ENCODE results near the gene CBLC. TPM values are rescaled to one million over a fixed set of nuclear protein-coding genes. Genes with fewer than 3 reads are reported as not detected.

CBLC gene
- total RNA-seq, 8 experiments from 2014 or later, result not detected

DNA sequence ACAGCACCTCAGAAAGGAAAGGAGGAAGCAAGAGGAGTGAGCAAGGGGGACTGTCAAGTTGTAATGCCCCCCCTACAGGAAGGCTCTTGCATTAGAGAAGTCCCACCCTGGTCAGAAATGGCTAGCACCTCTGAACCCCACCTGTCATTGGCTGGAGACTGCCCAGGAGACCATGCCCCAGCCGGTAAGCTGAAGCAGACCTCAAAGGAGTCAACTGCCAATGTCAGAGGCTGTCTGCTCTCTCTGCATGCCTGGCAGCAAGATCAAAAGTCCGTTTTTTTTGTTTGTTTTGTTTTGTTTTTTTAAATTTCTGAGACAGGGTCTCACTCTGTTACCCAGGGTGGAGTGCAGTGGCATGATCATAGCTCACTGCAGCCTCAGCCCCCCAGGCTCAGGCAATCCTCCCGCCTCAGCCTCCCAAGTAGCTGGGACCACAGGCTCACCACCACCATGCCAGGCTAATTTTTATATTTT lies 37.3 kb upstream of the CBLC start:
- H3K4me3 ChIP-seq, result no peak overlapping the region
- H3K27ac ChIP-seq, result no peak overlapping the region
- H3K4me1 ChIP-seq (replicated peaks in 1 of 2), result peaks cover 3 to 8% of the 10 kb centered on the region in 2 donors
- ATAC-seq (replicated peaks in 6 of 8), result no peak
- 0 to 100% (median 68%) methylated on average over 1 to 3 of the region's 3 CpGs; no CpG with 5 or more reads in 5 of the 10 experiments for WGBS, 10 experiments
- in situ Hi-C loops (cut with MboI; ENCODE audit: low pct_unique_long_range_greater_than_20kb in 2 of 9, low sequenced_read_pairs in 9 of 9, unreplicated experiment in 9 of 9), result no loop called here

DNA sequence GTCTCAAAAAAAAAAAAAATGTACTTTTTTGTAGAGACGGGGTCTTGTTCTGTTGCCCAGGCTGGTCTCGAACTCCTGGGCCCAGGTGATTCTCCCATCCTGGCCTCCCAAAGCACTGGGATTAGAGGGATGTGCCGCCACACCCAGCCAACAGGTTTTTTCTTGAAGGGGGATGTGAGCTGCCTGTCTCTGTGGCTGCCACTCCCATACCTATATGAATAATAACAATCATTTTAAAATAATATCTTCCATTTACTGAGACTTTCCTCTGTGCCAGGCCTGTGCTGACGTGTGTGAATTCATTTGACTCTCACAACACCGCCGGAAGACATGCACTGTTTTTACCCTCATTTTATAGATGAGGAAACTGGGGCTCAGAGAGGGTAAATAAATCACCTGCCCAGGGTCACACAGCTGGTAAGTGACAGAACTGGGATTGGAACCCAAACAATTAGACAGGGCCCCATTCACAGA lies 36.4 kb upstream of the CBLC start:
- Histone ChIP-seq H3K4me1 (replicated peaks in 1 of 2) (peaks cover 3 to 8% of the 10 kb centered on the region in 2 donors), H3K27ac (no peak overlapping the region), H3K4me3 (no peak overlapping the region)
- ATAC-seq (replicated peaks in 6 of 8), result no peak
- in situ Hi-C loops (cut with MboI; ENCODE audit: low pct_unique_long_range_greater_than_20kb in 2 of 9, low sequenced_read_pairs in 9 of 9, unreplicated experiment in 9 of 9), result no loop called here
- 33 to 100% (median 83%) methylated on average over 1 to 6 of the region's 6 CpGs; no CpG with 5 or more reads in 5 of the 10 experiments for WGBS, 10 experiments

DNA sequence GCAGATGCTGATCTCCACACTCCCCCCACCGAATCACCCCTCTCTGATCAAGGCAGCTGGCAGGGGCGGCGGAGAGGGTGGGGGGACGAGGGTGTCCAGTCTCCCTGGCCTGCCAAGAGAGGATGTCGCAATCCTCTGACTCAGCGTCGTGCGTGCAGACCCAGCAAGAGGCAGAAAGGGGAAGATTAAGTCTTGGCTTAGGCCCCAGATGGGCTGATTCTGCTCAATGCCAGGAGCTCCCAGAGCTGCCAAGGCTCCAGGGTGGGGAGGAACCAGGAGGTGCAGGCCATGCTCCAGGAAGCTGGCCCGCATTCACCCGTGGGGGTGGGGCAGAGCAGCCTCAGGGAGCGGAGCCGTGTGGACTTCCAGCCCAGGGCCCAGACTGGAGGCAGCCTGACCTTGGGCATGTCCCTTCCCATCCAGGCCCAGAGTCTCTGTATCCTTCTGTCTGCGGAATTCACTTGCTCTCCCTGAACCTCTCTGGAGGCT lies 35.8 kb upstream of the CBLC start:
- no peak overlapping the region for H3K4me3 ChIP-seq
- in situ Hi-C loops (cut with MboI; ENCODE audit: low pct_unique_long_range_greater_than_20kb in 2 of 9, low sequenced_read_pairs in 9 of 9, unreplicated experiment in 9 of 9), result no loop called here
- H3K4me1 ChIP-seq (replicated peaks in 1 of 2), result peaks cover 3 to 10% of the 10 kb centered on the region in 2 donors
- peak overlapping the region in 1 of 2 donors; percentile 27 for H3K27ac ChIP-seq
- peak; percentile 71 to 96 (median 91) for ATAC-seq (replicated peaks in 6 of 8)
- WGBS, 10 experiments, result 0 to 100% methylated on average over 1 of the region's 13 CpGs; no CpG with 5 or more reads in 8 of the 10 experiments

DNA sequence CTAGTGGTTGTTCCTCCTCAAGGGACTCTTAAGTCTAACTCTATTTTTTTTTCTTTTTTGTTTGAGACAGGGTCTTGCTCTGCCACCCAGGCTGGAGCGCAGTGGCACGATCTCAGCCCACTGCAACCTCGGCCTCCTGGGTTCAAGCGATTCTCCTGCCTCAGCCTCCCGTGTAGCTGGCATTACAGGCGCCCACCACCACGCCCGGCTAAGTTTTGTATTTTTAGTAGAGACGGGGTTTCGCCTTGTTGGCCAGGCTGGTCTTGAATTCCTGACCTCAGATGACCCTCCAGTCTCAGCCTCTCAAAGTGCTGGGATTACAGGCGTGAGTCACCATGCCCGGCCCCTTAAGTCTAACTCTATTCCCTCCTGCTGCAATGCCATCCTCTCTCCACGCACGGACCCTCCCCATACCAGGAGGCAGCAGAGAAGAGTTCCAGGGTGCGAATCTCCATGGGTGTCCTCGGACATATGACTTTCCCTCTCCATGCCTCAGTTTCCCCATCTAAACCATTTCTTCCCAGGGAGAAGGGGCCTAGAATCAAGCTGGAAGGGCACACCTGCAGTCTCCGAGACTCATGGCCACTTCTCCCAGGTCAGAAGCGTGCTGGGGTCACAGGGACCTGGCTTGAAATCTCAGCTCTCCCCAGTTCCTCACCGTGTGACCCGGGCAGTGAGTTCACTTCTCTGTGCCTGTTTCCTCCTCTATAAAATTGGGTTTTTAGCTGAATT lies 35.2 kb upstream of the CBLC start:
- 13 to 100% (median 86%) methylated on average over 1 to 11 of the region's 20 CpGs; no CpG with 5 or more reads in 2 of the 10 experiments for WGBS, 10 experiments
- in situ Hi-C loops (cut with MboI; ENCODE audit: low pct_unique_long_range_greater_than_20kb in 2 of 9, low sequenced_read_pairs in 9 of 9, unreplicated experiment in 9 of 9), result no loop called here
- H3K4me1 ChIP-seq (replicated peaks in 1 of 2), result peaks cover 3 to 13% of the 10 kb centered on the region in 2 donors
- H3K27ac ChIP-seq, result peak overlapping the region in 1 of 2 donors; percentile 27
- ATAC-seq (replicated peaks in 6 of 8), result no peak
- no peak overlapping the region for H3K4me3 ChIP-seq

DNA sequence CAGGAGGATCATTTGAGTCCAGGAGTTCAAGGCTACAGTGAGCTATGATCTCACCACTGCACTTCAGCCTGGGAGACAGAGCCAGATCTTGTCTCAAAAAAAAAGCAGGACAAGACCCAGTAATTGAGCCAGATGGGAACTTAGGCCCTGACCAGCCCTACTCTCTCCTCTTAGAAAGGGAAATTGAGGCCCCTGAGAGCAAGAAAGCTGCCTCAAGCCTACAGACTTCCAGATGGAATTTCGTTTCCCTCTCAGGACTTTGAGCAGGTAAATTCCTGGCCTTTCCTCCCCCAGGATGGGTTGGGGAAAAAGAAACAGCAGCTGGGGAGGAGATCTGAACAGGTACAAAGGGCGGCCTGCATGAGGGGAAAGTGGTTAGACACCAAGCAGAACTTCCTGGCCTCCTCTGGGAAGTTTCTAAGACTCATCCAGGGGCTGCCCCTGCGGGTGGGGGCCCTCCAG lies 32.8 kb upstream of the CBLC start:
- Histone ChIP-seq H3K27ac (no peak overlapping the region), H3K4me1 (replicated peaks in 1 of 2) (peaks cover 3 to 13% of the 10 kb centered on the region in 2 donors), H3K4me3 (no peak overlapping the region)
- ATAC-seq (replicated peaks in 6 of 8), result no peak
- WGBS, 10 experiments, result 80 to 100% (median 88%) methylated on average over 1 of the region's 3 CpGs; no CpG with 5 or more reads in 7 of the 10 experiments
- in situ Hi-C loops (cut with MboI; ENCODE audit: low pct_unique_long_range_greater_than_20kb in 2 of 9, low sequenced_read_pairs in 9 of 9, unreplicated experiment in 9 of 9), result no loop called here

DNA sequence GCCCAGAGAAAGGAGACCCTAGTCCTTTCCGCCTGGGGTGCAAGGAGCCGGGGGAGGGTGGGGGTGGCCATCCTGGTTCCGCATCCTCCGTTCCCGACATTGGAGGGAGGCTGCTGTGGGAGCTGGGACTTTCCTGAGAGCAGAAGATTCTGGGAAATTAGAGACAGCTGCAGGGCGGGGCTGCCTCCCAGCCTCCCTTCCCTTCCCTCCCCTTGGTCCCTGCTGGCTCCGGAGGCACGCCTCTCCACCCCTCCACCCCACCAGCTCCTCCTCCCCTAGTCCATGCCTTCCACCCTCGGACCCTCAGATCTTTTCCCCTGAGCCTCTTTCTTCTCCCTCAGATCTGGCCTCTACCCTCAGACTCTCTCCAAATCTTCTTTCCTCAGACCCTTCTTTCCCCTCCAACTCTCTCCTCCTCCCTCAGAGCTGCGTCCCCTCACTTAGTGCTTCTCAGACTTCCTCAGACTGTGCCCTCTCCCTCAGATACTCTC lies 32.3 kb upstream of the CBLC start:
- Histone ChIP-seq H3K4me1 (replicated peaks in 1 of 2) (peaks cover 3 to 13% of the 10 kb centered on the region in 2 donors), H3K27ac (no peak overlapping the region), H3K4me3 (no peak overlapping the region)
- peak in 4 of 8 experiments; percentile 8 to 38 (median 14) for ATAC-seq (replicated peaks in 6 of 8)
- in situ Hi-C loops (cut with MboI; ENCODE audit: low pct_unique_long_range_greater_than_20kb in 2 of 9, low sequenced_read_pairs in 9 of 9, unreplicated experiment in 9 of 9), result no loop called here
- 20 to 83% (median 37%) methylated on average over 1 of the region's 10 CpGs; no CpG with 5 or more reads in 4 of the 10 experiments for WGBS, 10 experiments

DNA sequence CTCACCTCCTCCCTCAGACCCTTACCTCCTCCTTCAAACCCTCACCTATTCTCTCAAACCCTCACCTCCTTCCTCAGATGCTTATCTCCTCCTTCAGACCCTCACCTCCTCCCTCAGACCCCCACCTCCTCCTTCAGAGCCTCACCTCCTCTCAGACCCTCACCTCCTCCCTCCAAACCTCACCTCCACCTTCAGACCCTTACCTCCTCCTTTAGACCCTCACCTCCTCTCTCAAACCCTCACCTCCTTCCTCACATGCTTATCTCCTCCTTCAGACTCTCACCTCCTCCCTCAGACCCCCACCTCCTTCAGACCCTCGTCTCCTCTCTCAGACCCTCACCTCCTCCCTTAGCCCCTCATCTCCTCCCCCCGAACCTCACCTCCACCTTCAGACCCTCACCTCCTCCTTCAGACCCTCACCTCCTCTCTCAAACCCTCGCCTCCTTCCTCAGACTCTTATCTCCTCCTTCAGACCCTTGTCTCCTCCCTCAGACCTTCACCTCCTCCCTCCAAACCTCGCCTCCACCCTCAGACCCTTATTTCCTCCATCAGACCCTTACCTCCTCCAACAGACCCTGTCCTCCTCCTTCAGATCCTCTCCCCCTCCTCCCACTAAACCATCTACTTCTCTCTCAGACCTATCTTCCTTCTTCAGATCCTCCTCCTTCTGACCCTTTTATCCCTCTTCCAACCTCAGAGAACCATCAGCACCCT lies 31.6 kb upstream of the CBLC start:
- ATAC-seq (replicated peaks in 6 of 8), result no peak
- H3K27ac ChIP-seq, result no peak overlapping the region
- peaks cover 3 to 13% of the 10 kb centered on the region in 2 donors for H3K4me1 ChIP-seq (replicated peaks in 1 of 2)
- WGBS, 10 experiments, result 0 to 61% (median 55%) methylated on average over 1 to 3 of the region's 4 CpGs; no CpG with 5 or more reads in 2 of the 10 experiments
- in situ Hi-C loops (cut with MboI; ENCODE audit: low pct_unique_long_range_greater_than_20kb in 2 of 9, low sequenced_read_pairs in 9 of 9, unreplicated experiment in 9 of 9), result no loop called here
- no peak overlapping the region for H3K4me3 ChIP-seq

DNA sequence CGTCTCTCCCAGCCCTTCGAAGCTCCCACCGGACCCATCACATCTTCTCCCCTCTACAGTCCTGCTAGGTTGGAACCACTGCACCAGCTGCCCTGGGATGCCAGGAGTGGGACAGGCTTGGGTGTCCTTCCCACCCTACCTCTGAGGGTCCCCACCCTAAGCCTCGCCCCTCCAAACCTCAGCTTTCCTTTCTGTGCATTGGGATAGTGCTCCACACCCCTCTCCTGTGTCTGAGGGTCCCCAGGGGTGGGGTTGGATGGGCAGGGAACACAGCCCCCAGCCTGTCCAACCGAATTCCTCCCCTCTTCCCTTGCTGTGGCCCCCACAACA lies 31.1 kb upstream of the CBLC start:
- Histone ChIP-seq H3K4me3 (no peak overlapping the region), H3K27ac (no peak overlapping the region), H3K4me1 (replicated peaks in 1 of 2) (peaks cover 3 to 13% of the 10 kb centered on the region in 2 donors)
- WGBS, 10 experiments, result 30 to 100% (median 82%) methylated on average over 1 to 3 of the region's 5 CpGs; no CpG with 5 or more reads in 4 of the 10 experiments
- ATAC-seq (replicated peaks in 6 of 8), result no peak
- in situ Hi-C loops (cut with MboI; ENCODE audit: low pct_unique_long_range_greater_than_20kb in 2 of 9, low sequenced_read_pairs in 9 of 9, unreplicated experiment in 9 of 9), result no loop called here

DNA sequence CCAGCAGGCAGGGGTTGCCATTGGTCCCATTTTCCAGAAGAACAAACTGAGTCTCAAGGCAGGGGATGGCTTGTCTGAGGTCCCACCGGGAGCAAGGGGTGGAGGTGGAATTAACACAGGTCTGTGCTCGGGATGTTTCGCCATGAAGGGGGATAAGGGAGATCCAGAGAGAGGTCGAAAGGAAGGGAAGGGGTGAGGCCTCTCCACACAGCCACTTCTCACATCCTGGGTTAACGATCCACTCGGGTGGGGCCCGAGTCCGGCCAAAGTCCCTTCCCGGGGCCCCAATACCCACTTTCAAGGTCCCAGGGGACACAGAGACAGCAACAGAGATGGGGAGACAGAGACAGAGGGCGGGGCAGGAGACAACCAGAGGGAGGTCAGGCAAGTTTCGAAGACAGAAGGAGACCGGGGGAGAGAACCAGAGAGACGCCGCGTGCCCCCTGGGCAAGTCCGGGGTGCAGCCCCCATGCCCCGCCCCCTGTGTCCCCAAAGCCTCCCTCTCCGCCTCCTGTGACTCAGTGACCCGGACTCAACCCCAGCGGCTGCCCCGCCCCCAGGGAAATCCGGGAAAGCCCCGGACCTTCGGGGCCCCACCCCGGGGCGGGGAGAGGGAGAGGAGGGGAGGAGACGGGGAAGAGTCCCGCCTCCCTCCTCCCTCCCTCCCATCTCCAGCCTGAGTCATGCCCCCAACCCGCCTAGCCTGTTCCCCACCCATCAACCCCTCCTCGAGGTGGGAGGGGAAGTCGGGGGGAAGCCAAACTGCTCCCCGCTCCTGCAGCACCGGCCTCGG lies 30.5 kb upstream of the CBLC start:
- peak overlapping the region; percentile 15 to 59 (median 46) for H3K4me3 ChIP-seq

DNA sequence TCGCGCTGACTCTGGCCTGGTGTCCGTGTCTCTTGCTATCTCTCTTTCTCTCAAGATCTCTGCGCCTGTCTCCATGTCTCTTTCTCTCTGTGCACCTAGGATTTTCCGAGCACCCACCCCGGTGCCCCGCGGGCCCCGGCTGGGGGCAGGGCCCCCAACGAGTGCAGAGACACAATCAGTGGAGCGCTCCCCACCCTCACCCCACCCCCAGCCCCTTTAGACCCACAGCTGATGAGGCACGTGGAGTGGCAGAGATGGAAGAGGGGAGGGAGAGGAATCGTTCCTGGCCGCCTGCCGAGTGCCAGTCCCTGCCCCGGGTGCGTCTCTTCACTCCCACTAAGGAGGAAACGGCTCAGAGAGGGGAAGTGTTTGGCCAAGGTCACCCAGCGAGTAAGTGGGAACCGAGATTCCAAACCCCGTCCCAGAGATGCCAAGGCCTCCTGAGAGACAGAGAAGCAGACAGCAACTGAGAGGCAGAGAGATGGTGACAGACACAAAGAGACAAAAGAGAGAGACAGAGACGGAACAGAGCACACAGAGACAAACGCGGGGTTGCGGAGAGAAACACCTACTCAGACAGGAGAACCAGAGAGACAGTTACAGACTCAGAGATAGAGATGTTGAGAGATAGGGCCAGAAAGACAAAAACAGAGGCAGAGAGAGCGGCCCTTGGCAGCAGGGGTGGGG lies 29.8 kb upstream of the CBLC start:
- peak; percentile 6 to 61 (median 50) for ATAC-seq (replicated peaks in 6 of 8)
- in situ Hi-C loops (cut with MboI; ENCODE audit: low pct_unique_long_range_greater_than_20kb in 2 of 9, low sequenced_read_pairs in 9 of 9, unreplicated experiment in 9 of 9), result no loop called here
- no peak overlapping the region for H3K27ac ChIP-seq
- H3K4me3 ChIP-seq, result peak overlapping the region; percentile 28 to 59 (median 46)
- H3K4me1 ChIP-seq (replicated peaks in 1 of 2), result peaks cover 0 to 7% of the 10 kb centered on the region in 2 donors
- WGBS, 10 experiments, result 0 to 2% (median 0%) methylated on average over 2 to 7 of the region's 26 CpGs; no CpG with 5 or more reads in 7 of the 10 experiments

More for the DNA sequence above, 30.5 kb upstream of the CBLC start:
- in situ Hi-C loops (cut with MboI; ENCODE audit: low pct_unique_long_range_greater_than_20kb in 2 of 9, low sequenced_read_pairs in 9 of 9, unreplicated experiment in 9 of 9), result no loop called here
- Histone ChIP-seq H3K4me1 (replicated peaks in 1 of 2) (peaks cover under 1 to 8% of the 10 kb centered on the region in 2 donors), H3K27ac (no peak overlapping the region)
- 13 to 38% methylated on average over 3 to 8 of the region's 34 CpGs; no CpG with 5 or more reads in 8 of the 10 experiments for WGBS, 10 experiments
- peak; percentile 35 to 79 (median 74) for ATAC-seq (replicated peaks in 6 of 8)

DNA sequence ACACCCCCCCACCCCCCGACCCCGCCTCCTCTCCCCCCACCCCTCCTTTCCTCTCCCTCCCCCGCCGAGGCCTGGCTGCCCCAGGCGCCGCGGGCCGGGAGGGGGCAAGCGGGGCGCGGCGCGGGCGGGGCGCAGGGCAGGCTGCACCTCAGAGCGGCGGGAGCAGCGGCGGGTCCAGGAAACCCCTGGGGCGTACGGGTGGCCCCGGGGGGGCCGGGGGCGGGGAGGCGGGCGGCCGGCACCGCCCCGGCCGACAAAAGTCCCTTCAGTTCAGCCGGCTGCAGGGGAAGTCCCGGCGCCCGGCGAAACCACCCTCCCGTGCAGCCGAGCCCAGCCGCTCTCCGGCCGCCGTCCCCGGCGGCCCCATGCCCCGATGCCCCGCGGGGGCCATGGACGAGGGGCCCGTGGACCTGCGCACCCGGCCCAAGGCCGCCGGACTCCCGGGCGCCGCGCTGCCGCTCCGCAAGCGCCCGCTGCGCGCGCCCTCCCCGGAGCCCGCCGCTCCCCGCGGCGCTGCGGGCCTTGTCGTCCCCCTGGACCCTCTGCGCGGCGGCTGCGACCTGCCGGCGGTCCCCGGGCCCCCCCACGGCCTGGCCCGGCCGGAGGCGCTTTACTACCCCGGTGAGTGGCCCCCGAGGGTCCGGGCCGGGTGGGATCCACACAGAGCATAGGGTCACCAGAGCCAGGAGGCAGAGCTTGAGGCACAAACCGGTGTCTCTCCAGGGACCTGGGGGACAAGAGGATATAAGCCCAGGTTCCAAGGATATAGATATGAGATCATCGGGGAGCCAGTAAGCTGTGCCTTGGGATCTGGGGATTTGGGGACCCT lies 29.1 kb upstream of the CBLC start, which contains the start of gene BCL3:
BCL3 (plus strand) TSS at position 283 of the 829 bp plus-strand sequence; CDS start at position 366, 83 bp downstream.
- peak; percentile 12 to 55 (median 36) for ATAC-seq (replicated peaks in 6 of 8)
- H3K4me3 ChIP-seq, result peak within 1 kb of the TSS; percentile 28 to 59 (median 46)
- peaks cover 4 to 13% of the 10 kb centered on the region in 2 donors for H3K4me1 ChIP-seq (replicated peaks in 1 of 2)
- no CpG with 5 or more reads among the region's 88 CpGs for WGBS, 10 experiments
- H3K27ac ChIP-seq, result no peak within 1 kb of the TSS
- in situ Hi-C loops (cut with MboI; ENCODE audit: low pct_unique_long_range_greater_than_20kb in 2 of 9, low sequenced_read_pairs in 9 of 9, unreplicated experiment in 9 of 9), result no loop called here
